SHP77 (cell line): ENCODE data around the gene DHRS13.
"Not testable (repeated sequence)": the region's sequence is repeated elsewhere in the genome, so short reads cannot be mapped to it uniquely, and the experiment has no call there.

Experiments used
- DNase-seq, 2 experiments: peaks; one replicate each; lab custom pipeline; 2025; lab: John Stamatoyannopoulos, UW

Gene DHRS13

DNA sequence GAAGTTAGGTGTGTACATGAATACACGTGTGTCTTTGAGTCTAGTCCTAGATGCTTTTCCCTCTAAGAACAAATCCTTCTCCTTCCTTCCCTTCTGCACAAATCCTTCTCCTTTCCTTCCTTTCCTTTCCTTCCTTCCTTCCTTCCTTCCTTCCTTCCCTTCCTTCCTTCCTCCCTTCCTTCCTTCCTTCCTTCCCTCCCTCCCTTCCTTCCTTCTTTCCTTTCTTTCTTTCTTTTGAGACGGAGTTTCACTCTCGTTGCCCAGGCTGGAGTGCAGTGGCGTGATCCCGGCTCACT lies 615 bp upstream of the DHRS13 start:
- not testable (repeated sequence) for DNase-seq

DNA sequence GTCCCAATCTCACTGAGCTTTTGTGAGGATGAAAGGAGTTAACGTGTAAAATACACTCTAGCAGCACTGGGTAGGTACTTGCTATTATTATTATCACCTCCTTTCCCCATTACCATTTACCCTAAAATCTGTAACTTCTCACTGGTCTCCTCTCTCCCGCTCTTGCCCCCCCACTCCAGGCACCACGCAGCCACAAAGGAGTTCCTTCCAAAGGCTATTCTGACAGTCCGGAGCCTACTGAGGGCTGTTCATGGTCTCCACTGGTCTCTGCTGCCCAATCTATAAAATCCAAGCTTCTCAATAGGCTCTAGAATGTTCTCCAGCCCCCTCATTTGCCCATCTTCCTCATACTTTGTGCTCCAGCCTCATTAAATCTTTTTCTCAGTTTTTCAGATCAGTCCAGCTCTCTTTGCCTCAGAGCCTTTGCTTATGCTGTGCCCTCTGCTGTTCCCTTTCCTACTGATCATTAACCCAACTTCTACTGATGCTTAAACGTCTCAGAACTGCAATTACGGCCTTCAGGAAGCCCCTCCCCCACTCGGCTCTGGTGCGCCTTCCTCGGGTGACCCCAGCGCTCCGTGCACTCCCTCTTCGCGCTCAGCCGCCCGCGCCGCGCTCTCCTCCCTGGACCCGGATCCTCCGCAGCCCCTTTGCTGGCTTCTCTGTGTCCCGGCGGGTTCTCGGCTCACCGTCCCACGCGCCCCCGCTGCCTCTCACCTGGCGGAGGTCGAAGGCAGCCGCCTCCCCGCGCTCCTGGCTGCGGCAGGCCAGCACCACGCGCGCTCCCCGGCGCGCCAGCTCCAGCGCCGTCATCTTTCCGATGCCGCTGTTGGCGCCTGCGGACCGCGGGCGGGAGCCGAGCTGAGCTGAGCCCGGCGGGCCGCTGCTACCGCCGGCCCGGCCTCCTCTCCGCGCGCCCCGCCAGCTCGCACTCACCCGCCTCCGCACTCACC lies 737 bp downstream of the DHRS13 start:
- peak in 1 of 2 experiments; percentile 20 for DNase-seq

GRCh38 chr17:28900986-28901726 lies 1.7 kb downstream of the DHRS13 start:
- no peak for DNase-seq

DNA sequence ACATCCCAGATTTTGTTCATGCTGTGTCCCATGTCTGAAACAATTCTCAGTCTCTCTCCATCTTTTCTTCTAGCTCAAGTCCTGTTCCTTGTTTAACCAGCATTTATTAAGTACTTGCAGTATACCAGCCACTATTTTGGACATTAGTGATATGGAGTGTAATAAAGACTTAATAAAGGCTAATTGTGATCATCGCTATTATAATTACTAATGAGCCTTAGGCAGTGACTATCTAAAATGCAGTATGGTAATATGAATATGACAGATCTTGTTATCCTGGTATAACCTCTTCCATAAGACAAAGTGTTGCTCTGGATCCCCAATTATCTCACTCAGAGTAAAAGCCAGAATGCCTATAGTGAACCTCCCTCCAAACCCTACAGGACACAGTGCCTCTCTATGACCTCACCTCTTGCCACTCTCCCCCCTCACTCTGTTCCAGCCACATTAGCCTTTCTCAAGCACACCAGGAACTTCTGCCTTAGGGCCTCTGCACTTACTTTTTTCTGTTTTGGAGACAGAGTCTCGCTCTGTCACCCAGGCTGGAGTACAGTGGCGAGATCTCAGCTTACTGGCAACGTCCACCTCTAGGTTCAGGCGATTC lies 3.6 kb downstream of the DHRS13 start:
- no peak for DNase-seq

DNA sequence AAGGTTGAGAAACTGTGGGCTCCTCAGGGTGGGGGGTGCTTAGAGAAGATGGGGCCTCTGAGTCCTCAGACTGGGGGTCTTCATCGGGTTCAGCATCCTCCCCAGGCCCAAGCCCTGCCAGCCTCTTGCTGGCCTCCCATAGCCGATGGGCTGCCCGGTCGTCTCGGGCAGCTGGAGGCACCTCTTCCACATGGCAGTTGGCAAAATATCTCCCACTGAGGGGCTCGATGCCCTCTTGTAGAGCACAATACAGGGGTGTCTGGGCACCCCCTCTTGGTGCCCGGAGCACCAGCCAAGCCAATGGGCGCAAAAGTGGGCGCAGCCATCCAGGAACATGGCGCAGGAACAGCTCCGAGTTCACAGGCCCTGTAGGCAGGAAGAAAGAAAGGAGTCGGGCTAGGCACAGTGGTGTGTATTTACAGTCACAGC lies 4.3 kb downstream of the DHRS13 start:
- no peak for DNase-seq

GRCh38 chr17:28897769-28898526 lies 4.9 kb downstream of the DHRS13 start:
- DNase-seq: no peak

- peak; percentile 54 to 66 for DNase-seq
Observed at GRCh38 chr17:28896884-28897768, 5.8 kb downstream of the DHRS13 start, which contains the start of gene FLOT2. TSS of gene FLOT2 (minus strand) at chr17:28897733. CDS start at chr17:28897574, 159 bp downstream.

DNA sequence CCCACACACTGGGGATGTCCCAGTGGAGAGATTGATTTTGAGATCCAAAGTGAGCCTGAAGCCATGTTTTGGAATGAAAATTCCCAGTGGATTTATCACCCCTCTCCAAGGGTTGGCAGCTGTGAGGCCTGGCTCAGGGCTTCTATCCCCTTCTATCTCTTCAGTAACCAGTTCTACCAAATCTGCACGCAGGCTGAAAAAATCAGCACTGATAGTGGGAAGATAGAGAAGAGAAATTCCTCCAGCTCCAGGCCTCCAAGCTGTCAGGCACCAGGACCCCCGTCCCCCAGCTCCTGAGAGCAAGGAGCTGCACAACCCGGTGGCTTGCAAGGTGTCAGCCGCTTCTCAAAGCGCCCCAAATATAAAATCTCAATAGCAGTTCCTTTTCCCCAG lies 6.4 kb downstream of the DHRS13 start:
- no peak for DNase-seq

GRCh38 chr17:28895794-28896447 lies 7.0 kb downstream of the DHRS13 start:
- no peak for DNase-seq

- not testable (repeated sequence) for DNase-seq
Observed at GRCh38 chr17:28893248-28894183, 9.4 kb downstream of the DHRS13 start.

- no peak for DNase-seq
Observed at GRCh38 chr17:28892024-28892423, 10.9 kb downstream of the DHRS13 start.

DNA sequence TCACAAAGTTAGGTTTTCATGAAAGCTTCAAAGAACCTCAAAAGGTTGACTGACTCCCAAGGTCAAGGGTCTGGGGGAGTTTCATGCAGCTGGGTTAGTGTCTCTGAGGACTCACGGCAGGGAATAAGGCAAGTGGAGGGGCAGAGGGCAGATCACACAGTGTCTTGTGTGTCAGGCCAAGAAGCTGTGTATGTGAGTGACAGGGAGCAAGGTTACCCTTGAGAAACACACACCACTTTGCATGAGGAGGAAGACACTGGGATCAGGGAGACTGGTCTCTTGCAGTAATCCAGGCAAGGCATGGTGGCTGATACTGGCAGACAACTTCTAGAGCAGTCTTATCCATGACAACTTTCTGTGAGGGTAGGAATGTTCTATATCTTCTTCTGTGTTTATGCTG lies 11.7 kb downstream of the DHRS13 start:
- no peak for DNase-seq

- DNase-seq: no peak
Observed at GRCh38 chr17:28889996-28890395, 12.9 kb downstream of the DHRS13 start.

DNA sequence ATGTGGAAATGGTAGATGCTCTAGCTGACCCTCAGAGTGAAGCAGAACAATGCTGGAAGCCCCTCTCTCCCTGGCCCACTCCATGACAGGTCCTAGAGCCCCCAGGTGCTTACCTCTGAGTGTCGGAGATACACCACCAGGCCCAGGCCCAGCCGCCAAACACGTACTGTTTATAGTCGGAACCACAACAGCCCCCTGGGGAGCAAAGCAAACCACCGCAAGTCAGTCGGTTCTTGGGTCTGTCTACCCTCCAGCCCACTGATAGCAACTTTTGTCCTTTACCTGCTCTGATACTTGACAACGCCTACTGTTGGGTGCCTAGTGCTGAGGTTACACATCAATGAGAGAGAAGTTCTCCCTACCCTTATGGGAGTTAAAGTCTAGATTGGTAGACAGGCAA lies 14.0 kb downstream of the DHRS13 start:
- DNase-seq: no peak

DNA sequence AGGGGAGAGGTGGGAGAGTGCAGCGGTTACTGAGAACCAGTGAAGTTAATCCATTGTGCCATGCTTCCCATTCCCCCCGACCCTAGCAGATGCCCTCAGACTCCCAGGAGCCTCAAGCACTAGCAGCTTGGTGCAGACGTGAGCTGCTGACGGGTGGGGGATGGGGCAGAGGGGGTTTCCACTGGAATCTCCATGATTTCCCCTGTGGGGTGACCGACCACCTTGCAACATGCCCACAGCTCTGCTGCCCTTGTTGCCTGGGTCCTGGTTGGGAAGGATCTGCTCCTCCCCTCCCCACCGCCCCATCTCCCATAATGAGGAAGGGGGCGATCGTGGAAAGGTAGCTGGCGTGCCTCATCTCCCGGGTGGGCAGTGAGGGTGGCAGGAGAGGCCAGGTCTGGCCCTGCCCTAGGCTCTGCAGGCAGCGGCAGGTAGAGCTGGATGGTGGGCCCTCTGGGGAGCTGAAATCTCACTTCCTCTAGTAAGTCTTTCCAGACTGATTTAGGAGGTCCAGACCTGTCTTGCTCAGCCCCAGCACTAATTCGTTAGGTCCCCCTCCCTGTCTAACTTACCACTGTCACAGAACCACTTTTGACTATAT lies 14.9 kb downstream of the DHRS13 start:
- no peak for DNase-seq

GRCh38 chr17:28885951-28886350 lies 16.9 kb downstream of the DHRS13 start:
- no peak for DNase-seq

GRCh38 chr17:28885363-28885762 lies 17.5 kb downstream of the DHRS13 start:
- DNase-seq: no peak

DNA sequence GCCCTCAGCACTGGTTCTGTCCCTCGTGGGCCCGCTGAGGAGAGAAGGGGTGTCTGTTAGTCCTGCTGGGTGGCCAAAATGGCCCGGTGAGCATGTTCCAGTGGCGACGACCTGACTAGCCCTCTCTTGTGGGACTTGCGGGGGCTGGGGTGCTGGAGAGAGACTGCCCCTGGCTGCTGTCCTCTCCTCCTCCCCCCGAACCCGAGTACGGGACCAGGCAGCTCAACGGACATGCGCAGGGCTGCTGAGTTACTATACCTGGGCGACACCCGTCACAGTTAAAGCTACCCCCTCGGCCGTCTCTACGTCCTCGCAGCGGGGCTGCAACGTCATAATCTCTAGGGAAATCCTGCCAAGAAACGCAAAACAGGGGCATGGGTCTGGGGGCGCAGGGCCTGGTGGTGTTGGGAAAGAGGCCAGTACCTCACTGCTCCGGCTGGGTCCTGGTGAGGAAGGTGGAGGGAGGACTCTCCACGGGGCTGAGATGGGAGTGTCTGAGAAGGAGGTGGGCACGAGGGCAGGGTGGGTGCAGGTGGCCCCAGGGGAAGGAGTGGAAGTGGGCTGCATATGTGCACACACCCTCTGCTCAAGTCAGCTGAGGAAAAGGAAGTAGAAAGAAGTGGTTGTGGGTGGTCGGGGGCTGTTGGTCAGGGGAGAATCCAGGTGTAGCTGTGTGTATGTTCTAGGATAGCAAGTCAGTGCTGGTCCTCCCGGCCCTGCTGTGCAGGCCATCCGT lies 18.7 kb downstream of the DHRS13 start:
- no peak for DNase-seq
